HG03045 (cell line): ENCODE data around the gene RAD51C.
"Not testable (repeated sequence)": the region's sequence is repeated elsewhere in the genome, so short reads cannot be mapped to it uniquely, and the experiment has no call there.

Experiments
- ATAC-seq: cut with Tn5 transposase; IDR thresholded peaks from one replicate; pipeline ENCODE4 v1.9.1; 2021; ENCODE audit warnings: mild to moderate bottlenecking, moderate library complexity; ENCODE audit not compliant: unreplicated experiment

Gene RAD51C

GRCh38 chr17:58692239-58693055 lies at the start of gene RAD51C:
Gene RAD51C, plus strand, starts transcription at chr17:58692602. Its CDS starts 42 bp downstream, at chr17:58692644.
- peak; percentile 93 for ATAC-seq

- no peak for ATAC-seq
These were observed 49.3 kb upstream of the RAD51C start for GRCh38 chr17:58643147-58643546.

- ATAC-seq = no peak
These were observed 44.2 kb upstream of the RAD51C start for GRCh38 chr17:58648236-58648635.

- not testable (repeated sequence) for ATAC-seq
These were observed 34.2 kb upstream of the RAD51C start for GRCh38 chr17:58657962-58658803.

GRCh38 chr17:58658804-58659713 lies 33.3 kb upstream of the RAD51C start:
- ATAC-seq = peak; percentile 77

- not testable (repeated sequence) for ATAC-seq
These were observed 32.7 kb upstream of the RAD51C start for GRCh38 chr17:58659714-58660084.

- ATAC-seq = no peak
These were observed 31.8 kb upstream of the RAD51C start for GRCh38 chr17:58660621-58661020.

GRCh38 chr17:58661499-58661898 lies 30.9 kb upstream of the RAD51C start:
- no peak for ATAC-seq

- no peak for ATAC-seq
These were observed 28.1 kb upstream of the RAD51C start for GRCh38 chr17:58664302-58664701.

GRCh38 chr17:58665946-58666857 lies 26.2 kb upstream of the RAD51C start:
- ATAC-seq = no peak

GRCh38 chr17:58666858-58667267 lies 25.5 kb upstream of the RAD51C start:
- no peak for ATAC-seq

- ATAC-seq = no peak
These were observed 24.3 kb upstream of the RAD51C start for GRCh38 chr17:58667934-58668597.

- ATAC-seq = no peak
These were observed 23.8 kb upstream of the RAD51C start for GRCh38 chr17:58668598-58668935.

GRCh38 chr17:58669853-58670252 lies 22.5 kb upstream of the RAD51C start:
- no peak for ATAC-seq

- no peak for ATAC-seq
These were observed 20.4 kb upstream of the RAD51C start for GRCh38 chr17:58671969-58672368.

- no peak for ATAC-seq
These were observed 15.1 kb upstream of the RAD51C start for GRCh38 chr17:58677194-58677880.

GRCh38 chr17:58678287-58678686 lies 14.1 kb upstream of the RAD51C start:
- ATAC-seq = not testable (repeated sequence)

- no peak for ATAC-seq
These were observed 13.0 kb upstream of the RAD51C start for GRCh38 chr17:58679263-58680037.
